HCT116 (cell line): ENCODE measurements around the gene PTPRCAP. TPM values are rescaled to one million over a fixed set of nuclear protein-coding genes. Genes with fewer than 3 reads are reported as not detected.

Source experiments
- ATAC-seq: fragments of 200-7000 bp; cut with Tn5 transposase; 2 replicates; pipeline ENCODE4 v1.9.1; 2020; ENCODE audit warnings: mild to moderate bottlenecking, moderate library complexity
- BruUV-seq: library from RNA; stranded (reverse); fragments of 400-500 nt; replicated peaks from 2 replicates; lab custom pipeline; 2021; lab: Mats Ljungman, UMichigan
- CTCF ChIA-PET: fragments of 300-600 bp; sonication (Branson Sonifier 250); formaldehyde crosslinking; loops from one replicate; lab custom pipeline; 2021; ENCODE audit warnings: antibody characterized with exemption; lab: Charles Lee
- POLR2A ChIA-PET: fragments of 300-600, 350-600 bp; sonication (Branson Sonifier 250); formaldehyde crosslinking; loops from one replicate; lab custom pipeline; 2021; ENCODE audit warnings: antibody characterized with exemption; lab: Charles Lee
- RAD21 ChIA-PET, 2 experiments: fragments of 300-600 bp; sonication (Branson Sonifier 250); formaldehyde crosslinking; loops; one replicate each; lab custom pipeline; 2023; ENCODE audit warnings: low total read pairs in 2 of 2; ENCODE audit not compliant: uncharacterized antibody in 2 of 2, unreplicated experiment in 2 of 2, low non-redundant PET in 1 of 2; lab: Charles Lee
- DNase-seq: peaks from one replicate; pipeline ENCODE4 v3.0.0-alpha.2; 2010; ENCODE audit warnings: low read depth, low spot score
- H2AFZ ChIP-seq: fragments of 200-600 bp; shearing (Covaris generic), sonication (generic); 2 replicates; pipeline ENCODE4 v1.6.1; 2017; ENCODE audit warnings: low read depth, mixed run types, mixed read lengths, antibody characterized with exemption, low read length; ENCODE audit not compliant: poor library complexity, severe bottlenecking
- H3K27ac ChIP-seq: 2 replicates; pipeline ENCODE4 v1.5.1; 2012; ENCODE audit warnings: low read depth, low read length
- H3K27me3 ChIP-seq: fragments of 200-600 bp; sonication (generic); 2 replicates; pipeline ENCODE4 v1.6.1; 2016; ENCODE audit warnings: mixed run types, low read length, mixed read lengths; ENCODE audit not compliant: insufficient read depth
- H3K36me3 ChIP-seq, 2 experiments: fragments of 200-500 bp in 1 of 2; fragments of 200-600 bp in 1 of 2; sonication (Bioruptor generic) in 1 of 2; sonication (generic) in 1 of 2; 2 replicates each; pipeline versions ENCODE4 v1.5.1 to v1.6.1; 2014 to 2016; ENCODE audit warnings: low read length in 2 of 2, inconsistent platforms in 1 of 2, mixed read lengths in 1 of 2, mixed run types in 1 of 2; ENCODE audit not compliant: insufficient read depth in 2 of 2, control insufficient read depth in 1 of 2
- H3K4me1 ChIP-seq, 2 experiments: fragments of 200-600 bp in 1 of 2; sonication (generic) in 1 of 2; 2 replicates each; pipeline versions ENCODE4 v1.5.1 to v1.6.1; 2012 to 2017; ENCODE audit warnings: low read length in 2 of 2, inconsistent platforms in 1 of 2, mild to moderate bottlenecking in 1 of 2, mixed read lengths in 1 of 2, mixed run types in 1 of 2, moderate library complexity in 1 of 2; ENCODE audit not compliant: insufficient read depth in 2 of 2, control insufficient read depth in 1 of 2
- H3K4me2 ChIP-seq: fragments of 200-600 bp; sonication (generic); 2 replicates; pipeline ENCODE4 v1.6.1; 2017; ENCODE audit warnings: mixed run types, low read length, mixed read lengths
- H3K4me3 ChIP-seq, 2 experiments: fragments of 200-600 bp in 1 of 2; sonication (generic) in 1 of 2; replicated peaks in 1 of 2; 2 replicates each; pipeline ENCODE4 v1.5.1; 2011 to 2016; ENCODE audit warnings: low read length in 2 of 2, control low read depth in 1 of 2, low read depth in 1 of 2, mild to moderate bottlenecking in 1 of 2, mixed read lengths in 1 of 2, mixed run types in 1 of 2
- H3K79me2 ChIP-seq: fragments of 200-600 bp; sonication (generic); 2 replicates; pipeline ENCODE4 v1.6.1; 2017; ENCODE audit warnings: mild to moderate bottlenecking, mixed run types, low read length, moderate library complexity, mixed read lengths; ENCODE audit not compliant: insufficient read depth
- H3K9ac ChIP-seq: fragments of 200-600 bp; sonication (generic); 2 replicates; pipeline ENCODE4 v1.6.1; 2016; ENCODE audit warnings: low read length, mixed read lengths
- H3K9me2 ChIP-seq: fragments of 200-600 bp; sonication (generic), shearing (Covaris generic); 2 replicates; pipeline ENCODE4 v1.6.1; 2017; ENCODE audit warnings: mixed run types, mild to moderate bottlenecking, moderate library complexity; ENCODE audit not compliant: insufficient read depth
- H3K9me3 ChIP-seq, 2 experiments: fragments of 200-500 bp in 1 of 2; fragments of 200-600 bp in 1 of 2; sonication (Bioruptor generic) in 1 of 2; sonication (generic) in 1 of 2; 2 replicates each; pipeline ENCODE4 v1.6.1; 2014 to 2017; ENCODE audit warnings: low read length in 2 of 2, mixed read lengths in 2 of 2, inconsistent platforms in 1 of 2, low read depth in 1 of 2, mild to moderate bottlenecking in 1 of 2, mixed run types in 1 of 2, moderate library complexity in 1 of 2; ENCODE audit not compliant: control insufficient read depth in 1 of 2, insufficient read depth in 1 of 2
- H4K20me1 ChIP-seq: fragments of 200-600 bp; sonication (generic), shearing (Covaris generic); 2 replicates; pipeline ENCODE4 v1.6.1; 2017; ENCODE audit warnings: mixed run types, mild to moderate bottlenecking, moderate library complexity; ENCODE audit not compliant: insufficient read depth
- CEBPB ChIP-seq: IDR thresholded peaks from 2 replicates; pipeline ENCODE4 v1.6.1; 2012; ENCODE audit warnings: low read depth
- ELF1 ChIP-seq: IDR thresholded peaks from 2 replicates; pipeline ENCODE4 v1.6.1; 2012; ENCODE audit warnings: low read depth, borderline replicate concordance
- JUND ChIP-seq: IDR thresholded peaks from 2 replicates; pipeline ENCODE4 v1.6.1; 2012
- POLR2A ChIP-seq: IDR thresholded peaks from 2 replicates; pipeline ENCODE4 v1.7.0; 2011; ENCODE audit warnings: borderline replicate concordance; ENCODE audit not compliant: insufficient read depth, insufficient read length; ENCODE audit errors: extremely low read depth
- POLR2AphosphoS5 ChIP-seq: IDR thresholded peaks from 2 replicates; pipeline ENCODE4 v1.6.1; 2011; ENCODE audit warnings: mild to moderate bottlenecking, low read depth, low read length, moderate library complexity
- RAD21 ChIP-seq: IDR thresholded peaks from 2 replicates; pipeline ENCODE4 v1.6.1; 2012; ENCODE audit warnings: low read depth, mild to moderate bottlenecking
- SIN3A ChIP-seq: IDR thresholded peaks from 2 replicates; pipeline ENCODE4 v1.6.1; 2012; ENCODE audit warnings: low read depth
- SP1 ChIP-seq: IDR thresholded peaks from 2 replicates; pipeline ENCODE4 v1.6.1; 2012; ENCODE audit warnings: low read depth
- SRF ChIP-seq: IDR thresholded peaks from 2 replicates; pipeline ENCODE4 v1.6.1; 2012; ENCODE audit warnings: low read depth
- TCF7L2 ChIP-seq: IDR thresholded peaks from 2 replicates; pipeline ENCODE4 v1.7.0; 2011; ENCODE audit warnings: borderline replicate concordance, inconsistent platforms; ENCODE audit not compliant: insufficient read depth, insufficient read length; ENCODE audit errors: extremely low read depth
- YY1 ChIP-seq: IDR thresholded peaks from 2 replicates; pipeline ENCODE4 v1.6.1; 2011; ENCODE audit warnings: low read length, low read depth, moderate library complexity, mild to moderate bottlenecking; ENCODE audit not compliant: insufficient replicate concordance; ENCODE audit errors: extremely low read depth
- ZFX ChIP-seq: fragments of 450-650 bp; IDR thresholded peaks from 2 replicates; pipeline ENCODE4 v1.6.1; 2017
- ZNF274 ChIP-seq: fragments of 200-500 bp; sonication (Bioruptor generic); IDR thresholded peaks from 2 replicates; pipeline ENCODE4 v1.6.1; 2014; ENCODE audit warnings: mild to moderate bottlenecking, low read depth, low read length, inconsistent platforms
- intact Hi-C: fragments of 100-400 bp; cut with micrococcal nuclease; formaldehyde crosslinking; loops from 2 replicates; pipeline ENCODE4 v1.10.0; 2022
- total RNA-seq: library from RNA; stranded (reverse); gene quantifications from one replicate; pipeline ENCODE4 v1.2.1, GENCODE V29; 2021; ENCODE audit not compliant: unreplicated experiment
- TF ChIP-seq, protein P1 (sequence below): IDR thresholded peaks from 2 replicates; pipeline ENCODE4 v1.6.1; 2012
- TF ChIP-seq, protein P2 (sequence below): IDR thresholded peaks from 2 replicates; pipeline ENCODE4 v1.6.1; 2012
- TF ChIP-seq, protein P3 (sequence below): IDR thresholded peaks from 2 replicates; pipeline ENCODE4 v1.6.1; 2012; ENCODE audit warnings: low read depth

Gene PTPRCAP
- total RNA-seq, 1 experiment from 2014 or later = 1.4 TPM

DNA sequence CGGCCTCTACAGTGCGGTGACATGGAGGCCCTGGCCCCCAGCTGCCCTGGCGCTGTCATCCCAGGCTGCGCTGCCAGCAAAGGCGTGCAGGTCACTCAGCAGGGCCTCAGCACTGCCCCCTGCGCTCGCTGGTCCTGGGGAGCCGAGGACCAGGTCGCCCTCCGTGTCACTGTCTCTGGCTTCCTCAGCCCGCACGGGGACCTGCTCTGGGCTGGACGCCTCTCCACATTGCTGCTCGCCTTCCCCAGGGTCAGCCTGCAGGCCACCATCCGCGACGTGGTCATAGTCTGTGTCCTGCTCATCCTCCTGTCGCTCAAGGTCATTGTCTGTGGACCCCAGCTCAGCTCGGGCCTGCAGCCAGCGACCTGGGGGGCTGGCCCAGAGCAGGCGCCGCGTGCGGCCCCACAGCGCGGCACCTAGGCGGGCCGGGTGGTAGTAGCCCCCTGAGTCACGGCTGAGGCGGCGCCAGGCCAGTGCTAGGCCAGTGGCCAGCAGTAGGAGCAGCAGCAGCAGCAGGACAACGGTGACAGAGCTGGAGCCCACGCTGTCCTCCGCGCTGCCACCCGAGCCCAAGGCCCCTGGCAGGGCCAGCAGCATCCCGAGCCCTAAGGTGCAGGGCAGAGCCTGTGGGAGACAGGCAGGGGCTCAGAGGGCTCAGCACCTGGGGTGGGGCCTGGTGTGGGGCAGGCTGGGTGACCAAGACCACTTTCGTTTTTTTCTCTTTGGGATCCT is 1.6 kb downstream of the PTPRCAP start:
- intact Hi-C loops = no loop called here
- ATAC-seq = no peak
- no TSS peak for BruUV-seq
- Histone ChIP-seq H3K4me1 (peaks cover 0 to 16% of the 10 kb centered on the region in 2 experiments; a peak in 3 of 4 replicates), H3K9me3 (no peaks in the 10 kb centered on the region), H3K27ac (peak overlapping the region; percentile 1; the same call in 1 of the 2 replicates), H2AFZ (no peak overlapping the region), H3K9ac (no peak overlapping the region), H3K79me2 (peaks cover 4% of the 10 kb centered on the region; the same call in 1 of the 2 replicates), H3K9me2 (no peaks in the 10 kb centered on the region), H3K36me3 (peaks cover 10 to 13% of the 10 kb centered on the region in 2 experiments; a peak in 3 of 4 replicates), H3K4me3 (no peak overlapping the region), H4K20me1 (no peaks in the 10 kb centered on the region), H3K4me2 (no peak overlapping the region), H3K27me3 (no peaks in the 10 kb centered on the region)
- DNase-seq = no peak
- ChIA-PET CTCF (no interaction called here), POLR2A (no interaction called here), RAD21 (no interaction called here)
- TF ChIP-seq POLR2A (no peak), SIN3A (no peak), SRF (no peak), ELF1 (no peak), POLR2AphosphoS5 (no peak), CEBPB (no peak), JUND (no peak), TCF7L2 (no peak), RAD21 (no peak), ZNF274 (no peak), SP1 (no peak), ZFX (no peak), YY1 (no peak)
- TF ChIP-seq, protein P1, sequence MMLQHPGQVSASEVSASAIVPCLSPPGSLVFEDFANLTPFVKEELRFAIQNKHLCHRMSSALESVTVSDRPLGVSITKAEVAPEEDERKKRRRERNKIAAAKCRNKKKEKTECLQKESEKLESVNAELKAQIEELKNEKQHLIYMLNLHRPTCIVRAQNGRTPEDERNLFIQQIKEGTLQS = no peak
- TF ChIP-seq, protein P2, sequence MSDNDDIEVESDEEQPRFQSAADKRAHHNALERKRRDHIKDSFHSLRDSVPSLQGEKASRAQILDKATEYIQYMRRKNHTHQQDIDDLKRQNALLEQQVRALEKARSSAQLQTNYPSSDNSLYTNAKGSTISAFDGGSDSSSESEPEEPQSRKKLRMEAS = no peak
- TF ChIP-seq, protein P3, sequence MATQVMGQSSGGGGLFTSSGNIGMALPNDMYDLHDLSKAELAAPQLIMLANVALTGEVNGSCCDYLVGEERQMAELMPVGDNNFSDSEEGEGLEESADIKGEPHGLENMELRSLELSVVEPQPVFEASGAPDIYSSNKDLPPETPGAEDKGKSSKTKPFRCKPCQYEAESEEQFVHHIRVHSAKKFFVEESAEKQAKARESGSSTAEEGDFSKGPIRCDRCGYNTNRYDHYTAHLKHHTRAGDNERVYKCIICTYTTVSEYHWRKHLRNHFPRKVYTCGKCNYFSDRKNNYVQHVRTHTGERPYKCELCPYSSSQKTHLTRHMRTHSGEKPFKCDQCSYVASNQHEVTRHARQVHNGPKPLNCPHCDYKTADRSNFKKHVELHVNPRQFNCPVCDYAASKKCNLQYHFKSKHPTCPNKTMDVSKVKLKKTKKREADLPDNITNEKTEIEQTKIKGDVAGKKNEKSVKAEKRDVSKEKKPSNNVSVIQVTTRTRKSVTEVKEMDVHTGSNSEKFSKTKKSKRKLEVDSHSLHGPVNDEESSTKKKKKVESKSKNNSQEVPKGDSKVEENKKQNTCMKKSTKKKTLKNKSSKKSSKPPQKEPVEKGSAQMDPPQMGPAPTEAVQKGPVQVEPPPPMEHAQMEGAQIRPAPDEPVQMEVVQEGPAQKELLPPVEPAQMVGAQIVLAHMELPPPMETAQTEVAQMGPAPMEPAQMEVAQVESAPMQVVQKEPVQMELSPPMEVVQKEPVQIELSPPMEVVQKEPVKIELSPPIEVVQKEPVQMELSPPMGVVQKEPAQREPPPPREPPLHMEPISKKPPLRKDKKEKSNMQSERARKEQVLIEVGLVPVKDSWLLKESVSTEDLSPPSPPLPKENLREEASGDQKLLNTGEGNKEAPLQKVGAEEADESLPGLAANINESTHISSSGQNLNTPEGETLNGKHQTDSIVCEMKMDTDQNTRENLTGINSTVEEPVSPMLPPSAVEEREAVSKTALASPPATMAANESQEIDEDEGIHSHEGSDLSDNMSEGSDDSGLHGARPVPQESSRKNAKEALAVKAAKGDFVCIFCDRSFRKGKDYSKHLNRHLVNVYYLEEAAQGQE = no peak
